Measurements from ENCODE around the gene ATP6V0A4. TPM values are rescaled to one million over a fixed set of nuclear protein-coding genes. Genes with fewer than 3 reads are reported as not detected.
"Not testable (repeated sequence)": the region's sequence is repeated elsewhere in the genome, so short reads cannot be mapped to it uniquely, and the experiment has no call there.

Gene ATP6V0A4
- total RNA-seq, 1 experiment from 2014 or later: not detected

DNA sequence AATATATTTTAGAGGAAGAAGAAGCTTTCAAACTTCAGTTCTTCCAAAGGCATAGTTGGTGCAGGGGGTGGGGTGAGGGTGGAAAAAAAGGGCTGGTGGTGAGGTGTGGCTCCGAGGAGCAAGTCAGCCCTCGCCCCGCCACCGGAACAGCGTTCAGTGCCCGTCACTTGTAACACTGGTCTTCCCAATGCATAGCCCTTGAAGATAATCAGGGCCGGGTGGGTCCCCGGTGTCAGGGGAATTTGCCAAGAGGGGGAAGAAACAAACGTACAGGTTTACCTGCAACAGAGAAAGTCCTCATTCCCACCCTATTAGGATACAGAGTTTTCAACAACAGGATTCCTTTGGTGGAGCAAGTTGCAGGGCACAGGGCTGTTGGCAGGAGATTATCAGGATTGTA, 98.3 kb downstream of the ATP6V0A4 start:
- no peaks in the 10 kb centered on the region for H3K36me3 ChIP-seq (ENCODE audit: insufficient read depth, low read length, poor library complexity, severe bottlenecking)
- no TSS peak for BruUV-seq (replicated peaks)
- H3K9me3 ChIP-seq (ENCODE audit: low read depth, low read length, poor library complexity, severe bottlenecking): no peaks in the 10 kb centered on the region
- H3K4me1 ChIP-seq (ENCODE audit: insufficient read depth, low read length, poor library complexity, severe bottlenecking): no peaks in the 10 kb centered on the region
- peaks cover 4% of the 10 kb centered on the region for H3K27me3 ChIP-seq (replicated peaks; ENCODE audit: insufficient read depth, low read depth, low read length, poor library complexity)
- CTCF ChIA-PET: no interaction called here
- intact Hi-C loops (cut with micrococcal nuclease; ENCODE audit: unreplicated experiment): no loop called here
- TF ChIP-seq EZH2 (IDR thresholded peaks at IDR 0.05; ENCODE audit: borderline replicate concordance, low read depth, low read length, poor library complexity, severe bottlenecking): no peak
- TF ChIP-seq CTCF (conservative IDR thresholded peaks at IDR 0.05; ENCODE audit: low read depth, low read length): no peak
- POLR2A ChIA-PET (ENCODE audit: low non-redundant PET): no interaction called here
- no peak overlapping the region for H3K27ac ChIP-seq (ENCODE audit: low read depth, low read length, poor library complexity, severe bottlenecking)
- no peak for DNase-seq (ENCODE audit: low spot score)
- no peak overlapping the region for H3K4me3 ChIP-seq (ENCODE audit: low read depth, low read length, poor library complexity, severe bottlenecking)

DNA sequence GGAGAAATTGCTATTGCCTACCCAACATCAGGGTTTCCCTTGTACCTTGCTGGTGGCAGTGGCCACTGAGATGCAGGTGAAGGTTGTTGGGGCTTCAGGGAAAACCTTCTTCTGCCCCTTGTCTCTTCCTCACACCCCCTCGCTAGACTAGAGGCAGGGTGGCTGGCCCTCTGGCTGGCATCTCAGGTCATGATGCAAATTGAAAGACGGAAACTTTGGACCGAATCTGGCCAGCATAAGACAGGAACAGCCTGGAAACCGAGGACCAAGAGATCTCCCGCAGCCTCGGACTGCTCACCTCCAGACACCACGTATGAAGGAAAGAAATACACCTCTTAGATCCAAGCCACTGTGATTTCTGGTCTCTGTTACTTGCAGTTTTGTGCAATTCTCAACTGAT, 99.7 kb downstream of the ATP6V0A4 start:
- H3K27me3 ChIP-seq (replicated peaks; ENCODE audit: insufficient read depth, low read depth, low read length, poor library complexity): peaks cover 4% of the 10 kb centered on the region
- TF ChIP-seq EZH2 (IDR thresholded peaks at IDR 0.05; ENCODE audit: borderline replicate concordance, low read depth, low read length, poor library complexity, severe bottlenecking): no peak
- TF ChIP-seq CTCF (conservative IDR thresholded peaks at IDR 0.05; ENCODE audit: low read depth, low read length): no peak
- CTCF ChIA-PET: no interaction called here
- no TSS peak for BruUV-seq (replicated peaks)
- H3K4me3 ChIP-seq (ENCODE audit: low read depth, low read length, poor library complexity, severe bottlenecking): no peak overlapping the region
- no peak overlapping the region for H3K27ac ChIP-seq (ENCODE audit: low read depth, low read length, poor library complexity, severe bottlenecking)
- H3K9me3 ChIP-seq (ENCODE audit: low read depth, low read length, poor library complexity, severe bottlenecking): no peaks in the 10 kb centered on the region
- POLR2A ChIA-PET (ENCODE audit: low non-redundant PET): no interaction called here
- H3K36me3 ChIP-seq (ENCODE audit: insufficient read depth, low read length, poor library complexity, severe bottlenecking): no peaks in the 10 kb centered on the region
- intact Hi-C loops (cut with micrococcal nuclease; ENCODE audit: unreplicated experiment): no loop called here
- DNase-seq (ENCODE audit: low spot score): no peak
- no peaks in the 10 kb centered on the region for H3K4me1 ChIP-seq (ENCODE audit: insufficient read depth, low read length, poor library complexity, severe bottlenecking)

DNA sequence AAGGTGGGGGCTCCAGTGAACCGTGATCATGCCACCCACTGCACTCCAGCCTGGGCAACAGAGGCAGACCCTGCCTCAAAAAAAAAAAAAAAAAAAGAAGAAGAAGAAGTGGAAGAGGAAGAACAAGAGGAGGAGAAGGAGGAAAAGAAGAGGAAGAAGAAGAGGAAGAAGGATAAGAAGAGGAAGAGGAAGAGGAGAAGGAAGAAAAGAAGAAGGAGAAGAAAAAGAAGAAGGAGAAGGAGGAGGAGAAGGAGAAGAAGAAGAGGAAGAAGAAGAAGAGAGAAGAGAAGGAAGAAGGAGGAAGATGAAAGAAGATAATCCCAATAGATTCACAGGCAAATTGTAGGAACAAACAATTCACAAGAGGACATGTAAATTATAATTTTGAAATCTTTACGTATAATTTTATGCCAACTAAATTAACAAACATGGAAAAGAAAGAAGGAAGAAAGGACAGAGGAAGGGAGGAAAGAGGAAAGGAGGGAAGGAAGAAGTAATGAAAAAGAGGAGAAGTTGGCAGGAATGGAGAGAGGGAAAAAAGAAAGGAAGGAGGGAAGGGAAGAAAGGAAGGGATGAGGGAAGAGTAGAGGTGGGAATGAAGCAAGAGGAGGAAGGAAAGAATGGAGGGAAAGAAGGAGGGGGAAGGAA, 100.3 kb downstream of the ATP6V0A4 start:
- Histone ChIP-seq H3K4me3 (ENCODE audit: low read depth, low read length, poor library complexity, severe bottlenecking) (no peak overlapping the region), H3K9me3 (ENCODE audit: low read depth, low read length, poor library complexity, severe bottlenecking) (no peaks in the 10 kb centered on the region), H3K27me3 (replicated peaks; ENCODE audit: insufficient read depth, low read depth, low read length, poor library complexity) (peaks cover 11% of the 10 kb centered on the region), H3K36me3 (ENCODE audit: insufficient read depth, low read length, poor library complexity, severe bottlenecking) (no peaks in the 10 kb centered on the region), H3K27ac (ENCODE audit: low read depth, low read length, poor library complexity, severe bottlenecking) (no peak overlapping the region), H3K4me1 (ENCODE audit: insufficient read depth, low read length, poor library complexity, severe bottlenecking) (no peaks in the 10 kb centered on the region)
- intact Hi-C loops (cut with micrococcal nuclease; ENCODE audit: unreplicated experiment): no loop called here
- ChIA-PET CTCF (no interaction called here), POLR2A (ENCODE audit: low non-redundant PET) (no interaction called here)
- no peak for TF ChIP-seq CTCF (conservative IDR thresholded peaks at IDR 0.05; ENCODE audit: low read depth, low read length)
- no peak for TF ChIP-seq EZH2 (IDR thresholded peaks at IDR 0.05; ENCODE audit: borderline replicate concordance, low read depth, low read length, poor library complexity, severe bottlenecking)
- no TSS peak for BruUV-seq (replicated peaks)
- DNase-seq (ENCODE audit: low spot score): no peak

- H3K27ac ChIP-seq (ENCODE audit: low read depth, low read length, poor library complexity, severe bottlenecking); H3K9me3 ChIP-seq (ENCODE audit: low read depth, low read length, poor library complexity, severe bottlenecking); BruUV-seq (replicated peaks); H3K36me3 ChIP-seq (ENCODE audit: insufficient read depth, low read length, poor library complexity, severe bottlenecking); CTCF ChIA-PET; intact Hi-C loops (cut with micrococcal nuclease; ENCODE audit: unreplicated experiment); H3K27me3 ChIP-seq (replicated peaks; ENCODE audit: insufficient read depth, low read depth, low read length, poor library complexity); DNase-seq (ENCODE audit: low spot score); POLR2A ChIA-PET (ENCODE audit: low non-redundant PET); H3K4me3 ChIP-seq (ENCODE audit: low read depth, low read length, poor library complexity, severe bottlenecking); H3K4me1 ChIP-seq (ENCODE audit: insufficient read depth, low read length, poor library complexity, severe bottlenecking): not testable (repeated sequence)
These were observed 102.2 kb downstream of the ATP6V0A4 start for GRCh38 chr7:138695776-138696175.

Data from A673 (cell line).